ENCODE results near the gene ZFP36L1. TPM values are rescaled to one million over a fixed set of nuclear protein-coding genes. Genes with fewer than 3 reads are reported as not detected.

The ZFP36L1 gene
- total and polyA plus RNA-seq, 2 donors (not counting 3 experiments of a cell fraction or from before 2014, with no cell fraction given): 46.0 to 89.6 TPM

- Histone ChIP-seq H3K9me3 (replicated peaks; ENCODE audit: control insufficient read depth, insufficient read depth, low read length) (no peaks in the 10 kb centered on the region), H3K27me3 (ENCODE audit: control insufficient read depth in 2 of 2, insufficient read depth in 2 of 2, low read length in 2 of 2) (no peaks in the 10 kb centered on the region), H3K79me2 (ENCODE audit: control insufficient read depth, insufficient read depth, low read length) (no peaks in the 10 kb centered on the region), H3K9me1 (replicated peaks; ENCODE audit: control insufficient read depth, extremely low read depth, insufficient read depth, low read length) (no peaks in the 10 kb centered on the region), H3K4me3 (replicated peaks in 1 of 3; ENCODE audit: insufficient read depth in 1 of 3, low read depth in 1 of 3, low read length in 3 of 3) (no peak overlapping the region), H3K4me2 (ENCODE audit: insufficient read depth, low read length) (peak overlapping the region; percentile 40), H3K36me3 (ENCODE audit: control insufficient read depth in 2 of 2, extremely low read depth in 1 of 2, insufficient read depth in 2 of 2, low read length in 2 of 2) (no peaks in the 10 kb centered on the region), H2AFZ (ENCODE audit: low read depth, low read length) (peak overlapping the region; percentile 22), H3K9ac (replicated peaks; ENCODE audit: extremely low read depth, insufficient read depth, low read length) (peak overlapping the region; percentile 6), H3K4me1 (ENCODE audit: control insufficient read depth, extremely low read depth, insufficient read depth, low read length) (peaks cover 14% of the 10 kb centered on the region), H4K20me1 (replicated peaks; ENCODE audit: control insufficient read depth, extremely low read depth, insufficient read depth, low read length) (no peaks in the 10 kb centered on the region), H3K27ac (ENCODE audit: insufficient read depth, low read depth, low read length) (peak overlapping the region; percentile 63)
- DNase-seq (ENCODE audit: low read depth, low spot score) (peak; percentile 89), FAIRE-seq (peak; percentile 79)
- ChIA-PET CTCF (interaction anchor here (5.9 kb wide), 1 partner anchor 14 kb away, joined by 65 read pairs; no protein-coding TSS in a partner anchor), POLR2A (no interaction called here)
- no TSS peak for BruUV-seq (replicated peaks)
- dilution Hi-C loops (cut with MboI; ENCODE audit: extremely low pct_ligation_motif_present, low sequenced_read_pairs): no loop called here
- TF ChIP-seq EZH2 (IDR thresholded peaks at IDR 0.05; ENCODE audit: borderline replicate concordance, low read depth, low read length, severe bottlenecking) (no peak), JUN (IDR thresholded peaks at IDR 0.05; ENCODE audit: borderline replicate concordance, insufficient read depth, insufficient read length, low read depth) (peak; percentile 68), FOS (IDR thresholded peaks at IDR 0.05; ENCODE audit: borderline replicate concordance, insufficient read depth, low read length) (peak; percentile 28)
- intact Hi-C loops (cut with micrococcal nuclease): no loop called here
These were observed 48.3 kb upstream of the ZFP36L1 start for GRCh38 chr14:68841016-68841809.

- no peak overlapping the region for H3K9ac ChIP-seq (replicated peaks; ENCODE audit: extremely low read depth, insufficient read depth, low read length)
- peaks cover 14% of the 10 kb centered on the region for H3K4me1 ChIP-seq (ENCODE audit: control insufficient read depth, extremely low read depth, insufficient read depth, low read length)
- H3K9me1 ChIP-seq (replicated peaks; ENCODE audit: control insufficient read depth, extremely low read depth, insufficient read depth, low read length): no peaks in the 10 kb centered on the region
- H3K4me2 ChIP-seq (ENCODE audit: insufficient read depth, low read length): no peak overlapping the region
- no peaks in the 10 kb centered on the region for H3K79me2 ChIP-seq (ENCODE audit: control insufficient read depth, insufficient read depth, low read length)
- no peaks in the 10 kb centered on the region for H3K36me3 ChIP-seq (ENCODE audit: control insufficient read depth in 2 of 2, extremely low read depth in 1 of 2, insufficient read depth in 2 of 2, low read length in 2 of 2)
- no peaks in the 10 kb centered on the region for H4K20me1 ChIP-seq (replicated peaks; ENCODE audit: control insufficient read depth, extremely low read depth, insufficient read depth, low read length)
- no peak overlapping the region for H3K4me3 ChIP-seq (replicated peaks in 1 of 3; ENCODE audit: insufficient read depth in 1 of 3, low read depth in 1 of 3, low read length in 3 of 3)
- ChIA-PET POLR2A (no interaction called here), CTCF (interaction anchor here (5.9 kb wide), 1 partner anchor 13 kb away, joined by 65 read pairs; no protein-coding TSS in a partner anchor)
- H3K9me3 ChIP-seq (replicated peaks; ENCODE audit: control insufficient read depth, insufficient read depth, low read length): no peaks in the 10 kb centered on the region
- DNase-seq (ENCODE audit: low read depth, low spot score) (no peak), FAIRE-seq (no peak)
- BruUV-seq (replicated peaks): no TSS peak
- H3K27ac ChIP-seq (ENCODE audit: insufficient read depth, low read depth, low read length): no peak overlapping the region
- dilution Hi-C loops (cut with MboI; ENCODE audit: extremely low pct_ligation_motif_present, low sequenced_read_pairs): no loop called here
- H3K27me3 ChIP-seq (ENCODE audit: control insufficient read depth in 2 of 2, insufficient read depth in 2 of 2, low read length in 2 of 2): no peaks in the 10 kb centered on the region
- no peak for TF ChIP-seq POLR2A (IDR thresholded peaks at IDR 0.05; ENCODE audit: low read depth, low read length)
- no peak for TF ChIP-seq JUN (IDR thresholded peaks at IDR 0.05; ENCODE audit: borderline replicate concordance, insufficient read depth, insufficient read length, low read depth)
- TF ChIP-seq MYC (IDR thresholded peaks at IDR 0.05; ENCODE audit: low read depth, low read length): no peak
- no peak for TF ChIP-seq FOS (IDR thresholded peaks at IDR 0.05; ENCODE audit: borderline replicate concordance, insufficient read depth, low read length)
- TF ChIP-seq EZH2 (IDR thresholded peaks at IDR 0.05; ENCODE audit: borderline replicate concordance, low read depth, low read length, severe bottlenecking): no peak
- TF ChIP-seq, protein P1, sequence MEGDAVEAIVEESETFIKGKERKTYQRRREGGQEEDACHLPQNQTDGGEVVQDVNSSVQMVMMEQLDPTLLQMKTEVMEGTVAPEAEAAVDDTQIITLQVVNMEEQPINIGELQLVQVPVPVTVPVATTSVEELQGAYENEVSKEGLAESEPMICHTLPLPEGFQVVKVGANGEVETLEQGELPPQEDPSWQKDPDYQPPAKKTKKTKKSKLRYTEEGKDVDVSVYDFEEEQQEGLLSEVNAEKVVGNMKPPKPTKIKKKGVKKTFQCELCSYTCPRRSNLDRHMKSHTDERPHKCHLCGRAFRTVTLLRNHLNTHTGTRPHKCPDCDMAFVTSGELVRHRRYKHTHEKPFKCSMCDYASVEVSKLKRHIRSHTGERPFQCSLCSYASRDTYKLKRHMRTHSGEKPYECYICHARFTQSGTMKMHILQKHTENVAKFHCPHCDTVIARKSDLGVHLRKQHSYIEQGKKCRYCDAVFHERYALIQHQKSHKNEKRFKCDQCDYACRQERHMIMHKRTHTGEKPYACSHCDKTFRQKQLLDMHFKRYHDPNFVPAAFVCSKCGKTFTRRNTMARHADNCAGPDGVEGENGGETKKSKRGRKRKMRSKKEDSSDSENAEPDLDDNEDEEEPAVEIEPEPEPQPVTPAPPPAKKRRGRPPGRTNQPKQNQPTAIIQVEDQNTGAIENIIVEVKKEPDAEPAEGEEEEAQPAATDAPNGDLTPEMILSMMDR (IDR thresholded peaks at IDR 0.05; ENCODE audit: extremely low read depth in 1 of 2, insufficient read depth in 1 of 2, low read depth in 1 of 2, low read length in 2 of 2): no peak
- no peak for TF ChIP-seq MAX (IDR thresholded peaks at IDR 0.05; ENCODE audit: insufficient read depth, insufficient read length)
- no peak for TF ChIP-seq POLR2AphosphoS5 (IDR thresholded peaks at IDR 0.05; ENCODE audit: insufficient read depth, low read depth, low read length)
- TF ChIP-seq GATA2 (IDR thresholded peaks at IDR 0.05; ENCODE audit: insufficient read depth, insufficient read length, low read depth, low read length): no peak
- H2AFZ ChIP-seq (ENCODE audit: low read depth, low read length): no peak overlapping the region
- intact Hi-C loops (cut with micrococcal nuclease): no loop called here
These were observed 47.6 kb upstream of the ZFP36L1 start for GRCh38 chr14:68840454-68840853.

All from endothelial cell of umbilical vein (primary cell).